Fibroblast of the conjunctiva (primary cell): ENCODE measurements around the gene HDAC7.
"Not testable (repeated sequence)": the region's sequence is repeated elsewhere in the genome, so short reads cannot be mapped to it uniquely, and the experiment has no call there.

ENCODE experiments used
- DNase-seq: peaks from one replicate; pipeline ENCODE4 v3.0.0-alpha.2; 2010; ENCODE audit warnings: low read depth

HDAC7 gene

GRCh38 chr12:47848853-47849252 is 29.1 kb upstream of the HDAC7 start:
- no peak for DNase-seq

GRCh38 chr12:47846294-47846996 is 26.7 kb upstream of the HDAC7 start:
- DNase-seq, result no peak

GRCh38 chr12:47845081-47845480 is 25.4 kb upstream of the HDAC7 start:
- no peak for DNase-seq

GRCh38 chr12:47844264-47845019 is 24.7 kb upstream of the HDAC7 start:
- DNase-seq, result peak; percentile 57

GRCh38 chr12:47843226-47843980 is 23.7 kb upstream of the HDAC7 start:
- no peak for DNase-seq

- DNase-seq, result not testable (repeated sequence)
These were observed 22.8 kb upstream of the HDAC7 start for GRCh38 chr12:47842543-47842942.

- DNase-seq, result no peak
These were observed 22.2 kb upstream of the HDAC7 start for GRCh38 chr12:47841910-47842309.

GRCh38 chr12:47841501-47841900 is 21.8 kb upstream of the HDAC7 start:
- DNase-seq, result no peak

- DNase-seq, result no peak
These were observed 20.9 kb upstream of the HDAC7 start for GRCh38 chr12:47840571-47840970.

GRCh38 chr12:47839214-47839876 is 19.6 kb upstream of the HDAC7 start:
- no peak for DNase-seq

GRCh38 chr12:47838286-47838931 is 18.7 kb upstream of the HDAC7 start:
- DNase-seq, result no peak

- DNase-seq, result peak; percentile 65
These were observed 17.8 kb upstream of the HDAC7 start for GRCh38 chr12:47837190-47838171.

GRCh38 chr12:47835831-47836155 is 16.1 kb upstream of the HDAC7 start:
- DNase-seq, result no peak

- no peak for DNase-seq
These were observed 15.5 kb upstream of the HDAC7 start for GRCh38 chr12:47835006-47835830.

GRCh38 chr12:47834199-47834903 is 14.6 kb upstream of the HDAC7 start:
- DNase-seq, result no peak

GRCh38 chr12:47833591-47834012 is 13.9 kb upstream of the HDAC7 start:
- DNase-seq, result no peak

- no peak for DNase-seq
These were observed 12.7 kb upstream of the HDAC7 start for GRCh38 chr12:47832263-47832933.

GRCh38 chr12:47829584-47829983 is 9.9 kb upstream of the HDAC7 start:
- no peak for DNase-seq
